ENCODE measurements around the gene TRIM21. TPM values are rescaled to one million over a fixed set of nuclear protein-coding genes. Genes with fewer than 3 reads are reported as not detected.
"Not testable (repeated sequence)": the region's sequence is repeated elsewhere in the genome, so short reads cannot be mapped to it uniquely, and the experiment has no call there.

TRIM21 gene
- total RNA-seq, 3 donors from 2014 or later (not counting 1 experiment from before 2014, with no cell fraction given) = 27.1 to 34.6 (median 32.0) TPM

DNA sequence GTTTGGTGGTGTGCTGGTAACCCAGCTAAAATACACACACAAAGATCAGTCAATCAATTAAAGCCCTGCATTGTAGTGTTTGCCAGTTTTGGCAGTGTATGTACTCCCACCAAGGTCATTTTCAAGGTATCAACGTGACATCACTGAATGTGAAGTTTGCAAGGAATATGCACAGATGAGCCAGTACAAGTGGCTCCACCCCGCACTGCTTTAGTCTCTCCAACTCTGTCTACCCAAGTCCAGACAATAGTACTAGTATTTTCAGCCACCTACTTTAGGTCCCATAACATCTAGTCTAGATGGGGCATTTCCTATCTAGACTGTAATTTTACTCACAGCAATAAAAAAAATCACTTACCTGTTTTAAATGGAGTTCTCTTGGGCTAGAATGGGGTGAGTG, 48.1 kb downstream of the TRIM21 start:
- not testable (repeated sequence) for H3K36me3 Mint-ChIP-seq; H3K27me3 Mint-ChIP-seq (ENCODE audit: low read depth in 2 of 2); H3K36me3 ChIP-seq (ENCODE audit: control insufficient read depth, insufficient read depth, low read length); H3K27ac ChIP-seq (ENCODE audit: low read length); DNase-seq; H3K9me3 Mint-ChIP-seq; H3K9me3 ChIP-seq (ENCODE audit: control insufficient read depth, insufficient read depth, low read length); ATAC-seq; H3K4me3 Mint-ChIP-seq; H3K4me1 Mint-ChIP-seq; H3K27ac Mint-ChIP-seq; H3K4me3 ChIP-seq (ENCODE audit: low read length); H3K27me3 ChIP-seq (ENCODE audit: control insufficient read depth, insufficient read depth, low read length); H3K4me1 ChIP-seq (ENCODE audit: control insufficient read depth, insufficient read depth, low read length)
- intact Hi-C loops (cut with micrococcal nuclease) = loop anchor here (10.0 kb wide), 1 partner anchor 71 kb away; a partner anchor contains a TSS
- WGBS (ENCODE audit: insufficient coverage) = 76% methylated on average over 1 of the region's 2 CpGs

Other genes with a start within 250 kb of the TRIM21 start
- not detected for gene OR52B4, start 25.3 kb downstream of the TRIM21 start, total RNA-seq
- not detected for gene OR52K2, start 55.6 kb upstream of the TRIM21 start, total RNA-seq
- gene OR52K1, start 88.9 kb upstream of the TRIM21 start, total RNA-seq = not detected
- gene OR52M1, start 151.5 kb upstream of the TRIM21 start, total RNA-seq = not detected
- gene OR52I2, start 188.0 kb upstream of the TRIM21 start, total RNA-seq = not detected
- gene OR52I1, start 200.3 kb upstream of the TRIM21 start, total RNA-seq = not detected
- 10 to 100 TPM in 1 of 3 donors, 1 to 10 TPM in 2; 7.6 to 14.7 (median 9.8) TPM for gene TRIM68, start 214.5 kb upstream of the TRIM21 start, total RNA-seq
- not detected for gene OR51D1, start 243.8 kb upstream of the TRIM21 start, total RNA-seq